SK-N-SH treated with all-trans-retinoic acid at 6 μM for 48 hours (cell line): ENCODE data around the gene XIRP2.

Experiments
- ATAC-seq: fragments of 200-7000 bp; cut with Tn5 transposase; 3 replicates; pipeline ENCODE4 v1.9.1; 2020; ENCODE audit warnings: mild to moderate bottlenecking, moderate library complexity
- ARNTL ChIP-seq: fragments of 450-650 bp; formaldehyde crosslinking; IDR thresholded peaks from 2 replicates; pipeline ENCODE4 v1.5.0; 2020; ENCODE audit warnings: low read depth, mild to moderate bottlenecking, moderate library complexity, borderline replicate concordance
- BACH2 ChIP-seq: fragments of 250-450 bp; sonication (Bioruptor Pico); IDR thresholded peaks from 2 replicates; pipeline ENCODE4 v1.9.0; 2021; ENCODE audit warnings: mild to moderate bottlenecking, borderline replicate concordance
- CSDC2 ChIP-seq: fragments of 250-450 bp; sonication (Bioruptor Pico); IDR thresholded peaks from 2 replicates; pipeline ENCODE4 v1.5.0; 2020; ENCODE audit warnings: mild to moderate bottlenecking, moderate library complexity
- ESRRG ChIP-seq: fragments of 250-450 bp; sonication (Bioruptor Pico); IDR thresholded peaks from 2 replicates; pipeline ENCODE4 v1.6.1; 2021; ENCODE audit warnings: mild to moderate bottlenecking
- GLIS3 ChIP-seq: fragments of 250-450 bp; sonication (Bioruptor Pico); IDR thresholded peaks from 2 replicates; pipeline ENCODE4 v1.5.0; 2020; ENCODE audit warnings: mild to moderate bottlenecking, moderate library complexity
- ISL1 ChIP-seq: fragments of 250-450 bp; sonication (Bioruptor Pico); IDR thresholded peaks from 2 replicates; pipeline ENCODE4 v2.1.2; 2022; ENCODE audit warnings: mild to moderate bottlenecking, moderate library complexity
- OSR1 ChIP-seq: fragments of 250-450 bp; sonication (Bioruptor Pico); IDR thresholded peaks from 2 replicates; pipeline ENCODE4 v1.8.0; 2022; ENCODE audit warnings: moderate library complexity, mild to moderate bottlenecking, inconsistent platforms
- PPARA ChIP-seq: fragments of 250-450 bp; sonication (Bioruptor Pico); IDR thresholded peaks from 2 replicates; pipeline ENCODE4 v1.5.0; 2020; ENCODE audit warnings: mild to moderate bottlenecking, borderline replicate concordance
- SNAI2 ChIP-seq: fragments of 250-450 bp; sonication (Bioruptor Pico); IDR thresholded peaks from 2 replicates; pipeline ENCODE4 v1.5.0; 2020; ENCODE audit warnings: mild to moderate bottlenecking, moderate library complexity
- TCF4 ChIP-seq: fragments of 250-450 bp; sonication (Bioruptor Pico); IDR thresholded peaks from 2 replicates; pipeline ENCODE4 v1.8.0; 2021; ENCODE audit warnings: mild to moderate bottlenecking, moderate library complexity, borderline replicate concordance
- TOX ChIP-seq: fragments of 250-450 bp; sonication (Bioruptor Pico); IDR thresholded peaks from 2 replicates; pipeline ENCODE4 v1.8.0; 2021; ENCODE audit warnings: mild to moderate bottlenecking, moderate library complexity, borderline replicate concordance
- ZC3H10 ChIP-seq: fragments of 250-450 bp; sonication (Bioruptor Pico); IDR thresholded peaks from 2 replicates; pipeline ENCODE4 v1.5.1; 2021; ENCODE audit warnings: mild to moderate bottlenecking, moderate library complexity
- ZFP3 ChIP-seq: fragments of 250-450 bp; sonication (Bioruptor Pico); IDR thresholded peaks from 2 replicates; pipeline ENCODE4 v1.5.0; 2020; ENCODE audit warnings: mild to moderate bottlenecking, moderate library complexity
- ZFP30 ChIP-seq: fragments of 450-650 bp; formaldehyde crosslinking; IDR thresholded peaks from 2 replicates; pipeline ENCODE4 v1.5.0; 2022; ENCODE audit warnings: mild to moderate bottlenecking, moderate library complexity
- ZNF565 ChIP-seq: fragments of 450-650 bp; formaldehyde crosslinking; conservative IDR thresholded peaks from 2 replicates; pipeline ENCODE4 v1.5.0; 2020; ENCODE audit warnings: low read depth, mild to moderate bottlenecking, moderate library complexity
- ZNF70 ChIP-seq: fragments of 450-650 bp; formaldehyde crosslinking; IDR thresholded peaks from 2 replicates; pipeline ENCODE4 v1.5.0; 2020; ENCODE audit warnings: mild to moderate bottlenecking, moderate library complexity
- ZNF8 ChIP-seq: fragments of 450-650 bp; formaldehyde crosslinking; IDR thresholded peaks from 2 replicates; pipeline ENCODE4 v1.5.0; 2020; ENCODE audit warnings: mild to moderate bottlenecking, moderate library complexity
- TF ChIP-seq, protein P1 (sequence below): fragments of 250-450 bp; sonication (Bioruptor Pico); IDR thresholded peaks from 2 replicates; pipeline ENCODE4 v1.8.0; 2021; ENCODE audit warnings: low read depth, mild to moderate bottlenecking, moderate library complexity, borderline replicate concordance
- TF ChIP-seq, protein P2 (sequence below): fragments of 250-450 bp; sonication (Bioruptor Pico); IDR thresholded peaks from 2 replicates; pipeline ENCODE4 v1.5.1; 2020; ENCODE audit warnings: low read depth, mild to moderate bottlenecking, moderate library complexity
- TF ChIP-seq, protein P3 (sequence below): fragments of 250-450 bp; sonication (Bioruptor Pico); IDR thresholded peaks from 2 replicates; pipeline ENCODE4 v1.5.1; 2021; ENCODE audit warnings: mild to moderate bottlenecking, moderate library complexity
- TF ChIP-seq, protein P4 (sequence below): fragments of 250-450 bp; sonication (Bioruptor Pico); IDR thresholded peaks from 2 replicates; pipeline ENCODE4 v1.8.0; 2020; ENCODE audit warnings: mild to moderate bottlenecking, moderate library complexity, borderline replicate concordance
- TF ChIP-seq, protein P5 (sequence below): fragments of 250-450 bp; sonication (Bioruptor Pico); IDR thresholded peaks from 2 replicates; pipeline ENCODE4 v1.5.0; 2020; ENCODE audit warnings: mild to moderate bottlenecking, moderate library complexity

XIRP2 gene

DNA sequence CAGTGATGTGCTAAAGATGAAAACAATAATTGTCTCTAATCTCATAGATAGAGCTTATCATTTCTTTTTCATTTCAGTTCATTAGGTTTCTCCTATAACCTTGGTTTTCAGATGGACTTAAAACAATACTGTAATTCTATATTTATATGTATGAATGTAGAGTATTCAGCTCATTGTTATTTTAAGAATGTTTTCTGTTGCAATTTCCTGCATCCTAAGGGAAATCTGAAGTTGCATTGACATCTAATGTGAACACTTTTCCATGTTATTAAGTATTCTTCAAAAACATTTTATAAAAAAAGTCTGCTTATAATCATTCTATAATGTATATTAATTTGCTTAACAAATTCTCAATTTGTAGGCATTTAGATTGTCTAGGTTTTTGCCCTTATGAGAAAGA is 288.9 kb downstream of the XIRP2 start:
- TF ChIP-seq GLIS3 (CRISPR knock-in tag) (no peak), ZNF8 (CRISPR knock-in tag) (no peak), ZNF565 (CRISPR knock-in tag) (no peak), OSR1 (CRISPR knock-in tag) (no peak), ZFP30 (CRISPR knock-in tag) (no peak), ARNTL (CRISPR knock-in tag) (no peak), SNAI2 (no peak), ZFP3 (CRISPR knock-in tag) (no peak), TCF4 (CRISPR knock-in tag) (no peak), ISL1 (CRISPR knock-in tag) (no peak), TOX (CRISPR knock-in tag) (no peak)
- TF ChIP-seq, protein P1, sequence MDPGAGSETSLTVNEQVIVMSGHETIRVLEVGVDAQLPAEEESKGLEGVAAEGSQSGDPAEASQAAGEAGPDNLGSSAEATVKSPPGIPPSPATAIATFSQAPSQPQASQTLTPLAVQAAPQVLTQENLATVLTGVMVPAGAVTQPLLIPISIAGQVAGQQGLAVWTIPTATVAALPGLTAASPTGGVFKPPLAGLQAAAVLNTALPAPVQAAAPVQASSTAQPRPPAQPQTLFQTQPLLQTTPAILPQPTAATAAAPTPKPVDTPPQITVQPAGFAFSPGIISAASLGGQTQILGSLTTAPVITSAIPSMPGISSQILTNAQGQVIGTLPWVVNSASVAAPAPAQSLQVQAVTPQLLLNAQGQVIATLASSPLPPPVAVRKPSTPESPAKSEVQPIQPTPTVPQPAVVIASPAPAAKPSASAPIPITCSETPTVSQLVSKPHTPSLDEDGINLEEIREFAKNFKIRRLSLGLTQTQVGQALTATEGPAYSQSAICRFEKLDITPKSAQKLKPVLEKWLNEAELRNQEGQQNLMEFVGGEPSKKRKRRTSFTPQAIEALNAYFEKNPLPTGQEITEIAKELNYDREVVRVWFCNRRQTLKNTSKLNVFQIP, result no peak
- TF ChIP-seq, protein P2, sequence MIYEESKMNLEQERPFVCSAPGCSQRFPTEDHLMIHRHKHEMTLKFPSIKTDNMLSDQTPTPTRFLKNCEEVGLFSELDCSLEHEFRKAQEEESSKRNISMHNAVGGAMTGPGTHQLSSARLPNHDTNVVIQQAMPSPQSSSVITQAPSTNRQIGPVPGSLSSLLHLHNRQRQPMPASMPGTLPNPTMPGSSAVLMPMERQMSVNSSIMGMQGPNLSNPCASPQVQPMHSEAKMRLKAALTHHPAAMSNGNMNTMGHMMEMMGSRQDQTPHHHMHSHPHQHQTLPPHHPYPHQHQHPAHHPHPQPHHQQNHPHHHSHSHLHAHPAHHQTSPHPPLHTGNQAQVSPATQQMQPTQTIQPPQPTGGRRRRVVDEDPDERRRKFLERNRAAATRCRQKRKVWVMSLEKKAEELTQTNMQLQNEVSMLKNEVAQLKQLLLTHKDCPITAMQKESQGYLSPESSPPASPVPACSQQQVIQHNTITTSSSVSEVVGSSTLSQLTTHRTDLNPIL (CRISPR knock-in tag), result no peak
- TF ChIP-seq, all 23 proteins: peak for 0
- no peak for ATAC-seq

DNA sequence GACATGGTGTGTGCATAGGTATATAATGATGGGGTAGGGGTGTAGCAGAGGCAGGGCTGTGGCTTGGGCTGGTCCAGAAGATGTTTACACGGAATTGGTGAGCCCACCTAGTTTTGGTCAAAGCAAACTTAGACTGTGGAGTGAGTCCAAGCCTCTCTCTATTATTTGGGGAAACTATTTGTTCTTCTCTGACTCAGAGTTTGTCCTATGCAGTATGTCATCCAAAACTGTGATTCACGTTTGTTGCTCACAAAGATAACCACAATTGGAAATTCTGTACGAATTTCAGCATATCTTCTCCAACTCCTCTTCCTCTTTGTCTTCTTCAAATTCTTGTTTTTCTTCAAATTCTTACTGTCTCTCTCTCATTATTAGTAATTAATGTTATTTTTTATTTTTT is 292.9 kb downstream of the XIRP2 start:
- peak; percentile 45; the same call in 1 of the 3 replicates for ATAC-seq

DNA sequence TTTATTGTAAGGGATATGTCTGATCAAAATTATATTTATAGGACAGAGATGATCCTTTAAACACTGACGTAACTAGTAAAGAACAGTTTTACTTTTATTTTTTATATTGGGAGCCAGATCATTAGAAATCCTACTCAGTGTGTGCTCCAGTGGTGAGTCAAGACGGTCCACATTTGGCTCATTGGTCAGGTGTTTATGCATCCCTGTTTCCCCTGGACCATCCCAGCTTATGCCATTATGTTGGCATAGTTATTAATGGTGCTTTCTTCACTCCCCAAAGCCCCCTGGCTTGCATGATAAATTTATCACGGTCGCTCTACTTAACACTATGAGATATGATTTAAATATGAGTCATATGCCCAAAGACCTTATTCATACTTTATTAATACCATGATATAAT is 293.4 kb downstream of the XIRP2 start:
- ATAC-seq, result no peak
- TF ChIP-seq ZC3H10 (CRISPR knock-in tag) (no peak), PPARA (CRISPR knock-in tag) (no peak), ZFP30 (CRISPR knock-in tag) (no peak), OSR1 (CRISPR knock-in tag) (no peak), CSDC2 (CRISPR knock-in tag) (no peak), TOX (CRISPR knock-in tag) (no peak), TCF4 (CRISPR knock-in tag) (no peak), ESRRG (no peak)
- TF ChIP-seq, protein P3, sequence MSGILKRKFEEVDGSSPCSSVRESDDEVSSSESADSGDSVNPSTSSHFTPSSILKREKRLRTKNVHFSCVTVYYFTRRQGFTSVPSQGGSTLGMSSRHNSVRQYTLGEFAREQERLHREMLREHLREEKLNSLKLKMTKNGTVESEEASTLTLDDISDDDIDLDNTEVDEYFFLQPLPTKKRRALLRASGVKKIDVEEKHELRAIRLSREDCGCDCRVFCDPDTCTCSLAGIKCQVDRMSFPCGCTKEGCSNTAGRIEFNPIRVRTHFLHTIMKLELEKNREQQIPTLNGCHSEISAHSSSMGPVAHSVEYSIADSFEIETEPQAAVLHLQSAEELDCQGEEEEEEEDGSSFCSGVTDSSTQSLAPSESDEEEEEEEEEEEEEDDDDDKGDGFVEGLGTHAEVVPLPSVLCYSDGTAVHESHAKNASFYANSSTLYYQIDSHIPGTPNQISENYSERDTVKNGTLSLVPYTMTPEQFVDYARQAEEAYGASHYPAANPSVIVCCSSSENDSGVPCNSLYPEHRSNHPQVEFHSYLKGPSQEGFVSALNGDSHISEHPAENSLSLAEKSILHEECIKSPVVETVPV (CRISPR knock-in tag), result no peak
- TF ChIP-seq, protein P1, result no peak
- TF ChIP-seq, protein P4, sequence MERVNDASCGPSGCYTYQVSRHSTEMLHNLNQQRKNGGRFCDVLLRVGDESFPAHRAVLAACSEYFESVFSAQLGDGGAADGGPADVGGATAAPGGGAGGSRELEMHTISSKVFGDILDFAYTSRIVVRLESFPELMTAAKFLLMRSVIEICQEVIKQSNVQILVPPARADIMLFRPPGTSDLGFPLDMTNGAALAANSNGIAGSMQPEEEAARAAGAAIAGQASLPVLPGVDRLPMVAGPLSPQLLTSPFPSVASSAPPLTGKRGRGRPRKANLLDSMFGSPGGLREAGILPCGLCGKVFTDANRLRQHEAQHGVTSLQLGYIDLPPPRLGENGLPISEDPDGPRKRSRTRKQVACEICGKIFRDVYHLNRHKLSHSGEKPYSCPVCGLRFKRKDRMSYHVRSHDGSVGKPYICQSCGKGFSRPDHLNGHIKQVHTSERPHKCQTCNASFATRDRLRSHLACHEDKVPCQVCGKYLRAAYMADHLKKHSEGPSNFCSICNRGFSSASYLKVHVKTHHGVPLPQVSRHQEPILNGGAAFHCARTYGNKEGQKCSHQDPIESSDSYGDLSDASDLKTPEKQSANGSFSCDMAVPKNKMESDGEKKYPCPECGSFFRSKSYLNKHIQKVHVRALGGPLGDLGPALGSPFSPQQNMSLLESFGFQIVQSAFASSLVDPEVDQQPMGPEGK, result no peak

More for the DNA sequence above, 292.9 kb downstream of the XIRP2 start:
- TF ChIP-seq, protein P3 (CRISPR knock-in tag), result no peak
- TF ChIP-seq, protein P2 (CRISPR knock-in tag), result no peak
- no peak for TF ChIP-seq ZFP3 (CRISPR knock-in tag)
- no peak for TF ChIP-seq ZNF70 (CRISPR knock-in tag)
- TF ChIP-seq, protein P5, sequence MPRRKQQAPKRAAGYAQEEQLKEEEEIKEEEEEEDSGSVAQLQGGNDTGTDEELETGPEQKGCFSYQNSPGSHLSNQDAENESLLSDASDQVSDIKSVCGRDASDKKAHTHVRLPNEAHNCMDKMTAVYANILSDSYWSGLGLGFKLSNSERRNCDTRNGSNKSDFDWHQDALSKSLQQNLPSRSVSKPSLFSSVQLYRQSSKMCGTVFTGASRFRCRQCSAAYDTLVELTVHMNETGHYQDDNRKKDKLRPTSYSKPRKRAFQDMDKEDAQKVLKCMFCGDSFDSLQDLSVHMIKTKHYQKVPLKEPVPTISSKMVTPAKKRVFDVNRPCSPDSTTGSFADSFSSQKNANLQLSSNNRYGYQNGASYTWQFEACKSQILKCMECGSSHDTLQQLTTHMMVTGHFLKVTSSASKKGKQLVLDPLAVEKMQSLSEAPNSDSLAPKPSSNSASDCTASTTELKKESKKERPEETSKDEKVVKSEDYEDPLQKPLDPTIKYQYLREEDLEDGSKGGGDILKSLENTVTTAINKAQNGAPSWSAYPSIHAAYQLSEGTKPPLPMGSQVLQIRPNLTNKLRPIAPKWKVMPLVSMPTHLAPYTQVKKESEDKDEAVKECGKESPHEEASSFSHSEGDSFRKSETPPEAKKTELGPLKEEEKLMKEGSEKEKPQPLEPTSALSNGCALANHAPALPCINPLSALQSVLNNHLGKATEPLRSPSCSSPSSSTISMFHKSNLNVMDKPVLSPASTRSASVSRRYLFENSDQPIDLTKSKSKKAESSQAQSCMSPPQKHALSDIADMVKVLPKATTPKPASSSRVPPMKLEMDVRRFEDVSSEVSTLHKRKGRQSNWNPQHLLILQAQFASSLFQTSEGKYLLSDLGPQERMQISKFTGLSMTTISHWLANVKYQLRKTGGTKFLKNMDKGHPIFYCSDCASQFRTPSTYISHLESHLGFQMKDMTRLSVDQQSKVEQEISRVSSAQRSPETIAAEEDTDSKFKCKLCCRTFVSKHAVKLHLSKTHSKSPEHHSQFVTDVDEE (CRISPR knock-in tag), result no peak
- no peak for TF ChIP-seq PPARA (CRISPR knock-in tag)
- TF ChIP-seq OSR1 (CRISPR knock-in tag), result no peak
- no peak for TF ChIP-seq BACH2 (CRISPR knock-in tag)
- no peak for TF ChIP-seq SNAI2
